ENCODE data around the gene HMGB2.

DNA sequence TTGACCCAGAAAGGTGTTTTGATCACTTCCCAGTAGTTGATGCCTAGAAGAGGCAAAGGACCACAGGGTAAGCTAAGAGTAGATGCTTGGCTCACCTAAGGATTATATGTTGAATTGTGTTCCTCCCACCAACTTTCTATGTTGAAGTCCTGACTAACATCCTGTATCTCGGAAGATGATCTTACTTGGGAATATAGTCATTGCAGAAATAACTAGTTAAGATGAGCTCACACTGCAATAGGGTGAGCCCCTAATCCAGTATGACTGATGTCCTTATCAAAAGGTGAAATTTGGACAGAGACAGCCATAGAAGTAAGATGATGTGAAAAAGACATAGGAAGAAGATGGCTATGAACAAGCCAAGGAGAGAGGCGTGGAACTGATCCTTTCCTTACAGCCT, 3.3 kb upstream of the HMGB2 start:
- TF ChIP-seq, protein P1, sequence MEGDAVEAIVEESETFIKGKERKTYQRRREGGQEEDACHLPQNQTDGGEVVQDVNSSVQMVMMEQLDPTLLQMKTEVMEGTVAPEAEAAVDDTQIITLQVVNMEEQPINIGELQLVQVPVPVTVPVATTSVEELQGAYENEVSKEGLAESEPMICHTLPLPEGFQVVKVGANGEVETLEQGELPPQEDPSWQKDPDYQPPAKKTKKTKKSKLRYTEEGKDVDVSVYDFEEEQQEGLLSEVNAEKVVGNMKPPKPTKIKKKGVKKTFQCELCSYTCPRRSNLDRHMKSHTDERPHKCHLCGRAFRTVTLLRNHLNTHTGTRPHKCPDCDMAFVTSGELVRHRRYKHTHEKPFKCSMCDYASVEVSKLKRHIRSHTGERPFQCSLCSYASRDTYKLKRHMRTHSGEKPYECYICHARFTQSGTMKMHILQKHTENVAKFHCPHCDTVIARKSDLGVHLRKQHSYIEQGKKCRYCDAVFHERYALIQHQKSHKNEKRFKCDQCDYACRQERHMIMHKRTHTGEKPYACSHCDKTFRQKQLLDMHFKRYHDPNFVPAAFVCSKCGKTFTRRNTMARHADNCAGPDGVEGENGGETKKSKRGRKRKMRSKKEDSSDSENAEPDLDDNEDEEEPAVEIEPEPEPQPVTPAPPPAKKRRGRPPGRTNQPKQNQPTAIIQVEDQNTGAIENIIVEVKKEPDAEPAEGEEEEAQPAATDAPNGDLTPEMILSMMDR (IDR thresholded peaks at IDR 0.05): no peak
- no peak for TF ChIP-seq POLR2A (IDR thresholded peaks at IDR 0.05)

All from esophagus squamous epithelium (tissue), 4 donors.